Measurements from ENCODE around the gene UBE2Q2. TPM values are rescaled to one million over a fixed set of nuclear protein-coding genes. Genes with fewer than 3 reads are reported as not detected.

Gene UBE2Q2
- total RNA-seq, 1 donor from 2014 or later: 21.6 TPM

DNA sequence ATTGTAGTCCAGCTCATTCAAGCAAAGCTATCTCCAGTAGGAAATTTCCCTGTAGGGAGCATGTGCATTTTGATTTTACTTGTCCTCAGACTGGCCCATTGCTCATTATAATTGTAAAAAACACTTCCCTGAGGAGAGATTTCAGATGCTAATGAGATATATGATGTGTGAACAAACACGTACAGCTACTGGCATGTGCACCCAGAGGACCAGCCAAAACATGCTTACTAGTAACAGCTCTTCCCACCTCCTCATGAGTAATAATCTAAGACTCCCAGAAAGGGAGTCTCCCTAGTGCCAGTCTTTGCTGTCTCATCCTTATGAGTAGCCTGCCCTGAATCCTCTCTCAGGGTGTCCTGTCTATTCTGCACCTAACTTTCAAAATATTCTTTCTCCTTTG is 103.8 kb downstream of the UBE2Q2 start:
- intact Hi-C loops (cut with DNase I): no loop called here
- H3K27me3 ChIP-seq: no peaks in the 10 kb centered on the region
- H3K4me1 ChIP-seq: no peaks in the 10 kb centered on the region
- H3K36me3 ChIP-seq: no peaks in the 10 kb centered on the region
- H3K4me3 ChIP-seq: no peak overlapping the region
- TF ChIP-seq, protein P1, sequence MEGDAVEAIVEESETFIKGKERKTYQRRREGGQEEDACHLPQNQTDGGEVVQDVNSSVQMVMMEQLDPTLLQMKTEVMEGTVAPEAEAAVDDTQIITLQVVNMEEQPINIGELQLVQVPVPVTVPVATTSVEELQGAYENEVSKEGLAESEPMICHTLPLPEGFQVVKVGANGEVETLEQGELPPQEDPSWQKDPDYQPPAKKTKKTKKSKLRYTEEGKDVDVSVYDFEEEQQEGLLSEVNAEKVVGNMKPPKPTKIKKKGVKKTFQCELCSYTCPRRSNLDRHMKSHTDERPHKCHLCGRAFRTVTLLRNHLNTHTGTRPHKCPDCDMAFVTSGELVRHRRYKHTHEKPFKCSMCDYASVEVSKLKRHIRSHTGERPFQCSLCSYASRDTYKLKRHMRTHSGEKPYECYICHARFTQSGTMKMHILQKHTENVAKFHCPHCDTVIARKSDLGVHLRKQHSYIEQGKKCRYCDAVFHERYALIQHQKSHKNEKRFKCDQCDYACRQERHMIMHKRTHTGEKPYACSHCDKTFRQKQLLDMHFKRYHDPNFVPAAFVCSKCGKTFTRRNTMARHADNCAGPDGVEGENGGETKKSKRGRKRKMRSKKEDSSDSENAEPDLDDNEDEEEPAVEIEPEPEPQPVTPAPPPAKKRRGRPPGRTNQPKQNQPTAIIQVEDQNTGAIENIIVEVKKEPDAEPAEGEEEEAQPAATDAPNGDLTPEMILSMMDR (IDR thresholded peaks at IDR 0.05): no peak
- TF ChIP-seq POLR2AphosphoS5 (IDR thresholded peaks at IDR 0.05; ENCODE audit: insufficient read depth in 1 of 2, low read depth in 1 of 2): peak in 1 of 2 donors; percentile 25
- DNase-seq (ENCODE audit: extremely low spot score in 2 of 2): no peak
- no peak overlapping the region for H3K27ac ChIP-seq
- H3K9me3 ChIP-seq: no peaks in the 10 kb centered on the region

DNA sequence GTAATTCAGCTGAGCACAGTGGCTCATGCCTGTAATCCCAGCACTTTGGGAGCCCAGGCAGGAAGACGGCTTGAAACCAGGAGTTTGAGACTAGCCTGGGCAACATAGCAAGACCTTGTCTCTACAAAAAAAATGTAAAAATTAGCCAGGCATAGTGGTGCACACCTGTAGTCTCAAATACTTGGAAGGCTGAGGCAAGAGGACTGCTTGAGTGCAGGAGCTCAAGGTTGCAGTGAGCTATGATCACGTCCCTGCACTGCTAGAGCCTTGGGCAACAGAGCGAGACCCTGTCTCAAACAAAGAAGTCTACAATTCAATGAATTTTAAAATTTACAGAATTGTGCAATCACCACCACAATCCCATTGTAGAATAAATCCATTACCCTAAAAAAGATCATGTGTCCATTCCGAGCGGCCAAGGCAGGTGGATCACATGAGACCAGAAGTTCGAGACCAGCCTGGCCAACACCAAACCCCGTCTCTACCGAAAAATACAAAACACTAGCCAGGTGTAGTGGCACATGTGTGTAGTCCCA is 105.6 kb downstream of the UBE2Q2 start:
- intact Hi-C loops (cut with DNase I): no loop called here
- H3K27me3 ChIP-seq: no peaks in the 10 kb centered on the region
- no peaks in the 10 kb centered on the region for H3K9me3 ChIP-seq
- no peak for DNase-seq (ENCODE audit: extremely low spot score in 2 of 2)
- no peaks in the 10 kb centered on the region for H3K4me1 ChIP-seq
- H3K27ac ChIP-seq: no peak overlapping the region
- H3K4me3 ChIP-seq: no peak overlapping the region
- H3K36me3 ChIP-seq: no peaks in the 10 kb centered on the region
- TF ChIP-seq POLR2A (IDR thresholded peaks at IDR 0.05) (no peak), POLR2AphosphoS5 (IDR thresholded peaks at IDR 0.05; ENCODE audit: insufficient read depth in 1 of 2, low read depth in 1 of 2) (no peak)
- TF ChIP-seq, protein P1 (IDR thresholded peaks at IDR 0.05): no peak

Small RNA genes lying within 50 kb of the gene (small RNA-seq; reads per million reads assigned to genes)
- not detected for gene RN7SL510P

Other genes starting within 250 kb of the UBE2Q2 start
- gene SNUPN, start 217.7 kb upstream of the UBE2Q2 start, total RNA-seq: 21.9 TPM
- 109 TPM for gene IMP3, start 203.2 kb upstream of the UBE2Q2 start, total RNA-seq
- gene SNX33, start 195.5 kb upstream of the UBE2Q2 start, total RNA-seq: 23.6 TPM
- gene CSPG4, start 130.6 kb upstream of the UBE2Q2 start, total RNA-seq: 23.1 TPM
- 13.0 TPM for gene FBXO22, start 60.4 kb downstream of the UBE2Q2 start, total RNA-seq
- not detected for gene NRG4, start 169.0 kb downstream of the UBE2Q2 start, total RNA-seq
- not detected for gene TMEM266, start 216.5 kb downstream of the UBE2Q2 start, total RNA-seq

All from vagina (tissue), 2 donors.